ENCODE data around the gene ACY1.

ACY1 gene

GRCh38 chr3:51982838-51983577, at the start of gene ACY1 (continued):
- TF ChIP-seq, protein P1, sequence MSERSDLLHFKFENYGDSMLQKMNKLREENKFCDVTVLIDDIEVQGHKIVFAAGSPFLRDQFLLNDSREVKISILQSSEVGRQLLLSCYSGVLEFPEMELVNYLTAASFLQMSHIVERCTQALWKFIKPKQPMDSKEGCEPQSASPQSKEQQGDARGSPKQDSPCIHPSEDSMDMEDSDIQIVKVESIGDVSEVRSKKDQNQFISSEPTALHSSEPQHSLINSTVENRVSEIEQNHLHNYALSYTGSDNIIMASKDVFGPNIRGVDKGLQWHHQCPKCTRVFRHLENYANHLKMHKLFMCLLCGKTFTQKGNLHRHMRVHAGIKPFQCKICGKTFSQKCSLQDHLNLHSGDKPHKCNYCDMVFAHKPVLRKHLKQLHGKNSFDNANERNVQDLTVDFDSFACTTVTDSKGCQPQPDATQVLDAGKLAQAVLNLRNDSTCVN (tag by site-specific recombination; optimal IDR thresholded peaks at IDR 0.05): peak; percentile 78
- TF ChIP-seq GLIS1 (tag by site-specific recombination; IDR thresholded peaks at IDR 0.05): peak; percentile 88
- TF ChIP-seq ZBTB17 (tag by site-specific recombination; IDR thresholded peaks at IDR 0.05): peak; percentile 69
- TF ChIP-seq ZNF404 (tag by site-specific recombination; IDR thresholded peaks at IDR 0.05): no peak
- TF ChIP-seq KLF9 (tag by site-specific recombination; IDR thresholded peaks at IDR 0.05; ENCODE audit: low read depth): peak; percentile 44; the same call in 1 of the 2 replicates
- TF ChIP-seq ZNF791 (tag by site-specific recombination; IDR thresholded peaks at IDR 0.05): no peak
- 0 out of 2 replicates have a peak, but pooled peaks have one; percentile 40 for TF ChIP-seq ZNF561 (tag by site-specific recombination; IDR thresholded peaks at IDR 0.05; ENCODE audit: borderline replicate concordance)
- no peak for TF ChIP-seq MYNN (tag by site-specific recombination; IDR thresholded peaks at IDR 0.05; ENCODE audit: borderline replicate concordance)
- TF ChIP-seq ZNF843 (tag by site-specific recombination; IDR thresholded peaks at IDR 0.05): no peak

- Histone ChIP-seq H3K27ac (ENCODE audit: extremely low read depth, low read depth, low read length) (no peak overlapping the region), H3K4me3 (ENCODE audit: low read depth, low read length) (no peak overlapping the region), H3K9me3 (ENCODE audit: control insufficient read depth, insufficient read depth, low read depth, low read length) (no peaks in the 10 kb centered on the region), H3K4me1 (ENCODE audit: control insufficient read depth, insufficient read depth, low read length) (no peaks in the 10 kb centered on the region), H3K36me3 (ENCODE audit: control insufficient read depth in 2 of 2, insufficient read depth in 1 of 2, low read length in 2 of 2) (peaks cover 0 to 61% of the 10 kb centered on the region in 2 experiments; a peak in 1 of 3 replicates)
- ChIA-PET POLR2A (interaction anchor here (0.6 kb wide), 1 partner anchor 654 kb away, joined by 5 read pairs; no protein-coding TSS in a partner anchor), CTCF (interaction anchor here (0.6 kb wide), 1 partner anchor 8 kb away, joined by 3 read pairs; no protein-coding TSS in a partner anchor)
- TF ChIP-seq, protein P2, sequence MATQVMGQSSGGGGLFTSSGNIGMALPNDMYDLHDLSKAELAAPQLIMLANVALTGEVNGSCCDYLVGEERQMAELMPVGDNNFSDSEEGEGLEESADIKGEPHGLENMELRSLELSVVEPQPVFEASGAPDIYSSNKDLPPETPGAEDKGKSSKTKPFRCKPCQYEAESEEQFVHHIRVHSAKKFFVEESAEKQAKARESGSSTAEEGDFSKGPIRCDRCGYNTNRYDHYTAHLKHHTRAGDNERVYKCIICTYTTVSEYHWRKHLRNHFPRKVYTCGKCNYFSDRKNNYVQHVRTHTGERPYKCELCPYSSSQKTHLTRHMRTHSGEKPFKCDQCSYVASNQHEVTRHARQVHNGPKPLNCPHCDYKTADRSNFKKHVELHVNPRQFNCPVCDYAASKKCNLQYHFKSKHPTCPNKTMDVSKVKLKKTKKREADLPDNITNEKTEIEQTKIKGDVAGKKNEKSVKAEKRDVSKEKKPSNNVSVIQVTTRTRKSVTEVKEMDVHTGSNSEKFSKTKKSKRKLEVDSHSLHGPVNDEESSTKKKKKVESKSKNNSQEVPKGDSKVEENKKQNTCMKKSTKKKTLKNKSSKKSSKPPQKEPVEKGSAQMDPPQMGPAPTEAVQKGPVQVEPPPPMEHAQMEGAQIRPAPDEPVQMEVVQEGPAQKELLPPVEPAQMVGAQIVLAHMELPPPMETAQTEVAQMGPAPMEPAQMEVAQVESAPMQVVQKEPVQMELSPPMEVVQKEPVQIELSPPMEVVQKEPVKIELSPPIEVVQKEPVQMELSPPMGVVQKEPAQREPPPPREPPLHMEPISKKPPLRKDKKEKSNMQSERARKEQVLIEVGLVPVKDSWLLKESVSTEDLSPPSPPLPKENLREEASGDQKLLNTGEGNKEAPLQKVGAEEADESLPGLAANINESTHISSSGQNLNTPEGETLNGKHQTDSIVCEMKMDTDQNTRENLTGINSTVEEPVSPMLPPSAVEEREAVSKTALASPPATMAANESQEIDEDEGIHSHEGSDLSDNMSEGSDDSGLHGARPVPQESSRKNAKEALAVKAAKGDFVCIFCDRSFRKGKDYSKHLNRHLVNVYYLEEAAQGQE (tag by site-specific recombination; IDR thresholded peaks at IDR 0.05): peak; percentile 85
- 0 out of 2 replicates have a peak, but pooled peaks have one; percentile 42 for TF ChIP-seq SCRT2 (tag by site-specific recombination; IDR thresholded peaks at IDR 0.05)
- TF ChIP-seq ZNF366 (tag by site-specific recombination; conservative IDR thresholded peaks at IDR 0.05): no peak
- TF ChIP-seq ZNF433 (tag by site-specific recombination; IDR thresholded peaks at IDR 0.05; ENCODE audit: low read depth): no peak
- no peak for TF ChIP-seq KLF9 (tag by site-specific recombination; IDR thresholded peaks at IDR 0.05; ENCODE audit: low read depth)
- TF ChIP-seq, protein P3, sequence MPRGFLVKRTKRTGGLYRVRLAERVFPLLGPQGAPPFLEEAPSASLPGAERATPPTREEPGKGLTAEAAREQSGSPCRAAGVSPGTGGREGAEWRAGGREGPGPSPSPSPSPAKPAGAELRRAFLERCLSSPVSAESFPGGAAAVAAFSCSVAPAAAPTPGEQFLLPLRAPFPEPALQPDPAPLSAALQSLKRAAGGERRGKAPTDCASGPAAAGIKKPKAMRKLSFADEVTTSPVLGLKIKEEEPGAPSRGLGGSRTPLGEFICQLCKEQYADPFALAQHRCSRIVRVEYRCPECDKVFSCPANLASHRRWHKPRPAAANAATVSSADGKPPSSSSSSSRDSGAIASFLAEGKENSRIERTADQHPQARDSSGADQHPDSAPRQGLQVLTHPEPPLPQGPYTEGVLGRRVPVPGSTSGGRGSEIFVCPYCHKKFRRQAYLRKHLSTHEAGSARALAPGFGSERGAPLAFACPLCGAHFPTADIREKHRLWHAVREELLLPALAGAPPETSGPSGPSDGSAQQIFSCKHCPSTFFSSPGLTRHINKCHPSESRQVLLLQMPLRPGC (tag by site-specific recombination; IDR thresholded peaks at IDR 0.05): no peak
Observed at GRCh38 chr3:51934139-51934850, 49.0 kb upstream of the ACY1 start.

Measured in HEK293 (cell line).